Keratinocyte (primary cell): ENCODE measurements around the gene EPHB1. TPM values are rescaled to one million over a fixed set of nuclear protein-coding genes. Genes with fewer than 3 reads are reported as not detected.

Source experiments
- DNase-seq: peaks from one replicate; pipeline ENCODE4 v3.0.0-alpha.2; 2011; ENCODE audit warnings: low read depth, missing footprints, low spot score
- FAIRE-seq: peaks from 2 replicates; lab custom pipeline; 2011; peaks lifted over from hg19 to GRCh38; lab: Jason Lieb, UNC
- H2AFZ ChIP-seq: 2 replicates; pipeline ENCODE4 v1.6.0; 2012; ENCODE audit warnings: low read length, control low read depth, inconsistent platforms; ENCODE audit not compliant: control insufficient read depth
- H3K27ac ChIP-seq: 2 replicates; pipeline ENCODE4 v1.5.1; 2011; ENCODE audit warnings: low read length; ENCODE audit not compliant: control insufficient read depth, insufficient read depth
- H3K27me3 ChIP-seq: 3 replicates; pipeline ENCODE4 v1.6.0; 2011; ENCODE audit warnings: low read length; ENCODE audit not compliant: control insufficient read depth, insufficient read depth; ENCODE audit errors: extremely low read depth
- H3K36me3 ChIP-seq, 2 experiments: 2 replicates in 1 of 2; 3 replicates in 1 of 2; pipeline ENCODE4 v1.5.1; 2011; ENCODE audit warnings: low read length in 2 of 2, mild to moderate bottlenecking in 1 of 2; ENCODE audit not compliant: control insufficient read depth in 2 of 2, insufficient read depth in 2 of 2; ENCODE audit errors: extremely low read depth in 1 of 2
- H3K4me1 ChIP-seq: 3 replicates; pipeline ENCODE4 v1.5.1; 2011; ENCODE audit warnings: low read length; ENCODE audit not compliant: control insufficient read depth, insufficient read depth; ENCODE audit errors: extremely low read depth
- H3K4me2 ChIP-seq: 3 replicates; pipeline ENCODE4 v1.6.0; 2011; ENCODE audit warnings: low read depth, low read length; ENCODE audit not compliant: control insufficient read depth, insufficient read depth; ENCODE audit errors: extremely low read depth
- H3K4me3 ChIP-seq, 3 experiments: fragments of 200-600 bp in 1 of 3; sonication (generic) in 1 of 3; 2 replicates in 2 of 3; 3 replicates in 1 of 3; pipeline ENCODE4 v1.5.1; 2011 to 2016; ENCODE audit warnings: low read length in 3 of 3, mild to moderate bottlenecking in 3 of 3, control low read depth in 2 of 3, inconsistent platforms in 1 of 3, low read depth in 1 of 3, mixed read lengths in 1 of 3, mixed run types in 1 of 3, moderate library complexity in 1 of 3; ENCODE audit not compliant: control insufficient read depth in 2 of 3, insufficient read depth in 2 of 3; ENCODE audit errors: extremely low read depth in 1 of 3
- H3K79me2 ChIP-seq: 2 replicates; pipeline ENCODE4 v1.6.0; 2012; ENCODE audit warnings: low read length; ENCODE audit not compliant: control insufficient read depth, insufficient read depth
- H3K9ac ChIP-seq: 3 replicates; pipeline ENCODE4 v1.6.0; 2011; ENCODE audit warnings: low read length; ENCODE audit not compliant: control insufficient read depth, insufficient read depth; ENCODE audit errors: extremely low read depth
- H3K9me1 ChIP-seq: 3 replicates; pipeline ENCODE4 v1.6.0; 2011; ENCODE audit warnings: low read length; ENCODE audit not compliant: control insufficient read depth, insufficient read depth; ENCODE audit errors: extremely low read depth
- H3K9me3 ChIP-seq: 2 replicates; pipeline ENCODE4 v1.5.1; 2012; ENCODE audit warnings: low read depth, low read length; ENCODE audit not compliant: control insufficient read depth
- H4K20me1 ChIP-seq: 3 replicates; pipeline ENCODE4 v1.6.0; 2011; ENCODE audit warnings: low read length; ENCODE audit not compliant: control insufficient read depth, insufficient read depth; ENCODE audit errors: extremely low read depth
- CTCF ChIP-seq, 3 experiments: IDR thresholded peaks in 1 of 3; conservative IDR thresholded peaks in 1 of 3; optimal IDR thresholded peaks in 1 of 3; 2 replicates in 2 of 3; 3 replicates in 1 of 3; pipeline versions ENCODE3 to v1.5.1; 2011; ENCODE audit warnings: low read length in 3 of 3, mild to moderate bottlenecking in 3 of 3, moderate library complexity in 2 of 3, control low read depth in 1 of 3, inconsistent platforms in 1 of 3; ENCODE audit not compliant: insufficient read depth in 2 of 3; ENCODE audit errors: extremely low read depth in 1 of 3
- EZH2 ChIP-seq: IDR thresholded peaks from one replicate; pipeline ENCODE4 v1.6.1; 2012; ENCODE audit warnings: inconsistent platforms, mild to moderate bottlenecking, low read length, moderate library complexity
- dilution Hi-C: fragments of 300-500 bp; cut with MboI; formaldehyde crosslinking; loops from one replicate; pipeline ENCODE4 v1.7.0; 2020; ENCODE audit warnings: low sequenced_read_pairs; ENCODE audit not compliant: extremely low pct_ligation_motif_present
- polyA plus RNA-seq, 5 experiments: library from polyadenylated mRNA; depleted of rRNA in 3 of 5; stranded (reverse) in 3 of 5; stranded (forward) in 1 of 5; unstranded in 1 of 5; fragments of >200 nt; gene quantifications; 1 replicate in 1 of 5; 2 replicates in 3 of 5; 3 replicates in 1 of 5; pipeline versions ENCODE4 v1.2.1 to v1.2.3, GENCODE V29; 2011 to 2012; ENCODE audit warnings: missing spikeins in 2 of 5, low read depth in 1 of 5, low replicate concordance in 1 of 5

EPHB1 gene
- polyA plus RNA-seq, 1 donor (not counting 4 experiments of a cell fraction or from before 2014, with no cell fraction given), result 0.01 TPM

- H3K4me2 ChIP-seq, result no peak overlapping the region
- H3K9me3 ChIP-seq, result no peaks in the 10 kb centered on the region
- dilution Hi-C loops, result no loop called here
- TF ChIP-seq EZH2 (no peak), CTCF (optimal IDR thresholded peaks at IDR 0.05 in 1 of 3, IDR thresholded peaks at IDR 0.05 in 1 of 3, conservative IDR thresholded peaks at IDR 0.05 in 1 of 3; ENCODE audit: extremely low read depth in 1 of 3, insufficient read depth in 2 of 3, low read length in 3 of 3) (no peak)
- H3K27ac ChIP-seq, result no peak overlapping the region
- no peaks in the 10 kb centered on the region for H3K79me2 ChIP-seq
- no peak overlapping the region for H3K4me3 ChIP-seq
- H4K20me1 ChIP-seq, result no peaks in the 10 kb centered on the region
- no peaks in the 10 kb centered on the region for H3K36me3 ChIP-seq
- no peaks in the 10 kb centered on the region for H3K9me1 ChIP-seq
- no peak overlapping the region for H2AFZ ChIP-seq
- H3K27me3 ChIP-seq, result no peaks in the 10 kb centered on the region
- FAIRE-seq (no peak), DNase-seq (no peak)
- H3K4me1 ChIP-seq, result no peaks in the 10 kb centered on the region
- no peak overlapping the region for H3K9ac ChIP-seq
These were observed 91.9 kb downstream of the EPHB1 start for GRCh38 chr3:134886991-134887390.

- no peaks in the 10 kb centered on the region for H4K20me1 ChIP-seq
- dilution Hi-C loops, result no loop called here
- H3K4me1 ChIP-seq, result no peaks in the 10 kb centered on the region
- H3K4me2 ChIP-seq, result no peak overlapping the region
- H3K9me3 ChIP-seq, result no peaks in the 10 kb centered on the region
- FAIRE-seq (no peak), DNase-seq (no peak)
- H3K9me1 ChIP-seq, result no peaks in the 10 kb centered on the region
- no peak overlapping the region for H3K27ac ChIP-seq
- no peak overlapping the region for H2AFZ ChIP-seq
- H3K9ac ChIP-seq, result no peak overlapping the region
- no peak overlapping the region for H3K4me3 ChIP-seq
- no peaks in the 10 kb centered on the region for H3K27me3 ChIP-seq
- no peaks in the 10 kb centered on the region for H3K36me3 ChIP-seq
- H3K79me2 ChIP-seq, result no peaks in the 10 kb centered on the region
- TF ChIP-seq EZH2, result no peak
- TF ChIP-seq CTCF (optimal IDR thresholded peaks at IDR 0.05 in 1 of 3, IDR thresholded peaks at IDR 0.05 in 1 of 3, conservative IDR thresholded peaks at IDR 0.05 in 1 of 3; ENCODE audit: extremely low read depth in 1 of 3, insufficient read depth in 2 of 3, low read length in 3 of 3), result no peak
These were observed 92.5 kb downstream of the EPHB1 start for GRCh38 chr3:134887536-134887935.
